Measurements from ENCODE around the gene KMT5B. TPM values are rescaled to one million over a fixed set of nuclear protein-coding genes. Genes with fewer than 3 reads are reported as not detected.

Gene KMT5B
- total and polyA plus RNA-seq, 2 of the 4 experiments (the other 2 are of a cell fraction), result 11.2 to 13.4 TPM

GRCh38 chr11:68204402-68204801 lies 8.7 kb downstream of the KMT5B start:
- Histone ChIP-seq H2BK20ac (ENCODE audit: low read depth, low read length) (no peak overlapping the region), H3K4me1 (ENCODE audit: control insufficient read depth, insufficient read depth, low read length) (peaks cover 13% of the 10 kb centered on the region), H2AK5ac (ENCODE audit: low read depth, low read length) (no peak overlapping the region), H4K8ac (ENCODE audit: low read depth in 2 of 2, low read length in 2 of 2) (no peak overlapping the region), H2BK5ac (ENCODE audit: low read depth, low read length, poor library complexity, severe bottlenecking) (no peak overlapping the region), H3K9me3 (ENCODE audit: control insufficient read depth, insufficient read depth, low read length) (no peaks in the 10 kb centered on the region), H3K27me3 (ENCODE audit: control insufficient read depth, insufficient read depth, low read length) (no peaks in the 10 kb centered on the region), H3K56ac (ENCODE audit: extremely low read depth, insufficient read depth, low read length) (no peak overlapping the region), H2AK9ac (replicated peaks; ENCODE audit: low read depth, low read length, poor library complexity) (no peak overlapping the region), H3K18ac (ENCODE audit: low read depth, low read length) (no peak overlapping the region), H3K4ac (ENCODE audit: low read depth, low read length) (no peak overlapping the region), H3K23ac (ENCODE audit: low read depth, low read length) (no peak overlapping the region), H3K9me1 (ENCODE audit: insufficient read depth, low read length) (peaks cover 13% of the 10 kb centered on the region), H3K27ac (ENCODE audit: insufficient read depth, low read length) (no peak overlapping the region), H3K4me2 (ENCODE audit: low read depth, low read length) (no peak overlapping the region), H4K20me1 (ENCODE audit: insufficient read depth, low read length) (peaks cover 100% of the 10 kb centered on the region), H4K91ac (ENCODE audit: insufficient read depth, low read depth, low read length) (no peak overlapping the region), H3K14ac (replicated peaks; ENCODE audit: low read depth, low read length) (no peak overlapping the region), H3K79me1 (ENCODE audit: low read depth in 1 of 2, low read length in 2 of 2) (peaks cover 10 to 78% of the 10 kb centered on the region in 2 experiments), H2AFZ (replicated peaks; ENCODE audit: low read length, poor library complexity) (no peak overlapping the region), H4K5ac (ENCODE audit: low read depth, low read length) (no peak overlapping the region), H3K4me3 (ENCODE audit: insufficient read depth, low read depth, low read length) (no peak overlapping the region), H2BK120ac (ENCODE audit: low read depth, low read length) (no peak overlapping the region), H2BK15ac (ENCODE audit: low read depth, low read length) (no peak overlapping the region), H3K36me3 (ENCODE audit: control insufficient read depth, insufficient read depth, low read length) (no peaks in the 10 kb centered on the region), H3K9ac (ENCODE audit: low read depth, low read length) (no peak overlapping the region)
- WGBS, 2 experiments (ENCODE audit: extremely low coverage in 2 of 2, insufficient read length in 1 of 2), result no CpG with 5 or more reads among the region's 6 CpGs
- ChIA-PET POLR2A (ENCODE audit: unreplicated experiment) (no interaction called here), CTCF (no interaction called here)
- no TSS peak for BruUV-seq (replicated peaks)
- TF ChIP-seq CEBPB (IDR thresholded peaks at IDR 0.05; ENCODE audit: low read depth, low read length), result no peak
- intact Hi-C loops (cut with micrococcal nuclease) (no loop called here), dilution Hi-C loops (cut with HindIII; ENCODE audit: low sequenced_read_pairs, unreplicated experiment) (no loop called here), in situ Hi-C loops (cut with MboI; ENCODE audit: low sequenced_read_pairs) (no loop called here)
- DNase-seq, result no peak
- no peak for ATAC-seq (ENCODE audit: low read depth)

All from IMR-90 (cell line).